ENCODE data around the gene LINC00237.

The LINC00237 gene

GRCh38 chr20:21106171-21107017, at the start of gene LINC00237:
Gene LINC00237 (minus strand): TSS chr20:21106358.
- H3K9ac ChIP-seq = no peak within 1 kb of the TSS
- TF ChIP-seq Cebpa-rat (IDR thresholded peaks at IDR 0.05) = no peak
- H3K4me3 ChIP-seq = peak within 1 kb of the TSS in 5 of 10 experiments; percentile 17 to 46 (median 30); a peak in 8 of 20 replicates
- no peaks in the 10 kb centered on the region for H3K36me3 ChIP-seq
- no peak within 1 kb of the TSS for H3K27ac ChIP-seq
- peaks cover 0 to 26% (median 16%) of the 10 kb centered on the region in 11 experiments; a peak in 17 of 22 replicates for H3K9me3 ChIP-seq (replicated peaks in 1 of 11)
- H3K4me2 ChIP-seq = peak within 1 kb of the TSS in 9 of 11 experiments; percentile 13 to 69 (median 39); a peak in 13 of 22 replicates
- peaks cover 72 to 79% (median 78%) of the 10 kb centered on the region in 11 experiments for H3K27me3 ChIP-seq
- H4K20me1 ChIP-seq = peaks cover 0 to 43% (median 28%) of the 10 kb centered on the region in 11 experiments; a peak in 14 of 22 replicates
- peaks cover 13 to 30% (median 21%) of the 10 kb centered on the region in 10 experiments; a peak in 18 of 20 replicates for H3K4me1 ChIP-seq

GRCh38 chr20:21155268-21155667, 49.1 kb upstream of the LINC00237 start:
- H4K20me1 ChIP-seq = no peaks in the 10 kb centered on the region
- no peaks in the 10 kb centered on the region for H3K27me3 ChIP-seq
- no peak for TF ChIP-seq Cebpa-rat (IDR thresholded peaks at IDR 0.05)

GRCh38 chr20:21154692-21155091, 48.5 kb upstream of the LINC00237 start:
- no peaks in the 10 kb centered on the region for H3K27me3 ChIP-seq
- no peak for TF ChIP-seq Cebpa-rat (IDR thresholded peaks at IDR 0.05)
- no peaks in the 10 kb centered on the region; a peak in 1 of 20 replicates for H3K4me1 ChIP-seq
- H3K27ac ChIP-seq = no peak overlapping the region
- H3K9me3 ChIP-seq (replicated peaks in 1 of 11) = peaks cover 0 to 6% (median 0%) of the 10 kb centered on the region in 11 experiments; a peak in 2 of 22 replicates
- H3K4me2 ChIP-seq = no peak overlapping the region
- H4K20me1 ChIP-seq = no peaks in the 10 kb centered on the region
- no peak overlapping the region for H3K9ac ChIP-seq
- H3K36me3 ChIP-seq = peaks cover 0 to 10% (median 0%) of the 10 kb centered on the region in 11 experiments; a peak in 3 of 22 replicates
- no peak overlapping the region for H3K4me3 ChIP-seq

More at GRCh38 chr20:21155268-21155667, 49.1 kb upstream of the LINC00237 start:
- Histone ChIP-seq H3K4me2 (no peak overlapping the region), H3K9me3 (replicated peaks in 1 of 11) (peaks cover 0 to 6% (median 0%) of the 10 kb centered on the region in 11 experiments; a peak in 2 of 22 replicates), H3K9ac (no peak overlapping the region), H3K36me3 (0 out of 22 replicates have a peak, but pooled peaks cover 0 to 5% (median 0%) of the 10 kb centered on the region in 11 experiments), H3K27ac (no peak overlapping the region), H3K4me3 (no peak overlapping the region), H3K4me1 (peaks cover 0 to 4% (median 0%) of the 10 kb centered on the region in 10 experiments; a peak in 1 of 20 replicates)

- no peak for TF ChIP-seq Cebpa-rat (IDR thresholded peaks at IDR 0.05)
- Histone ChIP-seq H3K9me3 (replicated peaks in 1 of 11) (peaks cover 0 to 6% (median 0%) of the 10 kb centered on the region in 11 experiments; a peak in 2 of 22 replicates), H3K36me3 (peaks cover 0 to 14% (median 0%) of the 10 kb centered on the region in 11 experiments; a peak in 3 of 22 replicates), H3K27me3 (no peaks in the 10 kb centered on the region), H4K20me1 (no peaks in the 10 kb centered on the region), H3K4me3 (no peak overlapping the region), H3K4me2 (no peak overlapping the region), H3K9ac (no peak overlapping the region), H3K27ac (no peak overlapping the region), H3K4me1 (no peaks in the 10 kb centered on the region)
Observed at GRCh38 chr20:21151791-21152190, 45.6 kb upstream of the LINC00237 start.

- H3K9ac ChIP-seq = no peak overlapping the region
- peaks cover 0 to 14% (median 0%) of the 10 kb centered on the region in 11 experiments; a peak in 4 of 22 replicates for H3K36me3 ChIP-seq
- no peak overlapping the region for H3K4me3 ChIP-seq
- no peak overlapping the region for H3K27ac ChIP-seq
- no peaks in the 10 kb centered on the region for H3K4me1 ChIP-seq
- no peak overlapping the region for H3K4me2 ChIP-seq
- H3K9me3 ChIP-seq (replicated peaks in 1 of 11) = no peaks in the 10 kb centered on the region
- no peak for TF ChIP-seq Cebpa-rat (IDR thresholded peaks at IDR 0.05)
- H3K27me3 ChIP-seq = no peaks in the 10 kb centered on the region
- no peaks in the 10 kb centered on the region for H4K20me1 ChIP-seq
Observed at GRCh38 chr20:21149344-21149743, 43.2 kb upstream of the LINC00237 start.

- H3K27ac ChIP-seq = no peak overlapping the region
- H3K4me2 ChIP-seq = no peak overlapping the region
- H3K4me1 ChIP-seq = no peaks in the 10 kb centered on the region
- H3K4me3 ChIP-seq = no peak overlapping the region
- no peak overlapping the region for H3K9ac ChIP-seq
- peaks cover 0 to 14% (median 0%) of the 10 kb centered on the region in 11 experiments; a peak in 4 of 22 replicates for H3K36me3 ChIP-seq
- H3K27me3 ChIP-seq = no peaks in the 10 kb centered on the region
- no peaks in the 10 kb centered on the region for H4K20me1 ChIP-seq
- TF ChIP-seq Cebpa-rat (IDR thresholded peaks at IDR 0.05) = no peak
- no peaks in the 10 kb centered on the region for H3K9me3 ChIP-seq (replicated peaks in 1 of 11)
Observed at GRCh38 chr20:21147593-21147992, 41.4 kb upstream of the LINC00237 start.

GRCh38 chr20:21146215-21146614, 40.1 kb upstream of the LINC00237 start:
- H3K9me3 ChIP-seq (replicated peaks in 1 of 11) = no peaks in the 10 kb centered on the region
- no peaks in the 10 kb centered on the region for H3K4me1 ChIP-seq
- H4K20me1 ChIP-seq = no peaks in the 10 kb centered on the region
- H3K9ac ChIP-seq = no peak overlapping the region
- TF ChIP-seq Cebpa-rat (IDR thresholded peaks at IDR 0.05) = no peak
- H3K27me3 ChIP-seq = no peaks in the 10 kb centered on the region
- no peak overlapping the region for H3K4me3 ChIP-seq
- H3K27ac ChIP-seq = no peak overlapping the region
- no peak overlapping the region for H3K4me2 ChIP-seq
- H3K36me3 ChIP-seq = peaks cover 0 to 14% (median 0%) of the 10 kb centered on the region in 11 experiments; a peak in 4 of 22 replicates

- Histone ChIP-seq H3K27ac (no peak overlapping the region), H3K9me3 (replicated peaks in 1 of 11) (no peaks in the 10 kb centered on the region), H3K9ac (no peak overlapping the region), H3K36me3 (peaks cover 0 to 14% (median under 1%) of the 10 kb centered on the region in 11 experiments; a peak in 5 of 22 replicates), H3K4me1 (no peaks in the 10 kb centered on the region), H3K27me3 (no peaks in the 10 kb centered on the region), H3K4me2 (no peak overlapping the region), H3K4me3 (no peak overlapping the region), H4K20me1 (no peaks in the 10 kb centered on the region)
- no peak for TF ChIP-seq Cebpa-rat (IDR thresholded peaks at IDR 0.05)
Observed at GRCh38 chr20:21145424-21145823, 39.3 kb upstream of the LINC00237 start.

GRCh38 chr20:21143194-21143890, 37.2 kb upstream of the LINC00237 start:
- H3K4me2 ChIP-seq = no peak overlapping the region
- no peaks in the 10 kb centered on the region for H3K27me3 ChIP-seq
- H3K9ac ChIP-seq = no peak overlapping the region
- H3K4me3 ChIP-seq = no peak overlapping the region
- peaks cover 0 to 23% (median 8%) of the 10 kb centered on the region in 11 experiments; a peak in 13 of 22 replicates for H3K36me3 ChIP-seq
- no peaks in the 10 kb centered on the region for H3K4me1 ChIP-seq
- H4K20me1 ChIP-seq = no peaks in the 10 kb centered on the region; a peak in 1 of 22 replicates
- H3K27ac ChIP-seq = no peak overlapping the region
- no peaks in the 10 kb centered on the region for H3K9me3 ChIP-seq (replicated peaks in 1 of 11)
- no peak for TF ChIP-seq Cebpa-rat (IDR thresholded peaks at IDR 0.05)

All from BLaER1 treated with 17β-estradiol and CSF1 and Interleukin-3, amounts not matched to agents 10 nM and 100 nM (cell line).